Spleen (tissue), 11 donors: ENCODE data around the gene MYRF. TPM values are rescaled to one million over a fixed set of nuclear protein-coding genes. Genes with fewer than 3 reads are reported as not detected.

Experiments
- DNase-seq: peaks from one replicate; pipeline ENCODE4 v3.0.0-alpha.2; 2020
- H3K27ac ChIP-seq, 8 donors: fragments of 200-600 bp; sonication (generic) in 7 of 8; 1 replicate in 4 of 8; 2 replicates in 4 of 8; pipeline versions ENCODE4 v1.5.0 to v1.8.0; 2016 to 2021; ENCODE audit warnings: inconsistent platforms in 4 of 8, mild to moderate bottlenecking in 4 of 8, moderate library complexity in 1 of 8
- H3K27me3 ChIP-seq, 7 donors: fragments of 200-600 bp; sonication (generic) in 6 of 7; replicated peaks in 1 of 7; 1 replicate in 4 of 7; 2 replicates in 3 of 7; pipeline versions ENCODE4 v1.5.0 to v1.8.0; 2016 to 2021; ENCODE audit warnings: inconsistent platforms in 3 of 7, mild to moderate bottlenecking in 1 of 7
- H3K36me3 ChIP-seq, 6 donors: fragments of 200-600 bp; sonication (generic) in 5 of 6; 1 replicate in 4 of 6; 2 replicates in 2 of 6; pipeline versions ENCODE4 v1.5.0 to v1.8.0; 2016 to 2021; ENCODE audit warnings: inconsistent platforms in 2 of 6
- H3K4me1 ChIP-seq, 6 donors: fragments of 200-600 bp; sonication (generic) in 5 of 6; 1 replicate in 3 of 6; 2 replicates in 3 of 6; pipeline versions ENCODE4 v1.5.0 to v1.8.0; 2016 to 2021; ENCODE audit warnings: inconsistent platforms in 3 of 6
- H3K4me3 ChIP-seq, 8 donors: fragments of 200-600 bp; sonication (generic) in 7 of 8; 1 replicate in 4 of 8; 2 replicates in 4 of 8; pipeline versions ENCODE4 v1.5.0 to v1.8.0; 2016 to 2021; ENCODE audit warnings: inconsistent platforms in 4 of 8, mild to moderate bottlenecking in 4 of 8, moderate library complexity in 2 of 8
- H3K9me3 ChIP-seq, 8 donors: fragments of 200-600 bp; sonication (generic) in 7 of 8; 1 replicate in 4 of 8; 2 replicates in 4 of 8; pipeline versions ENCODE4 v1.5.0 to v1.8.0; 2016 to 2021; ENCODE audit warnings: inconsistent platforms in 4 of 8
- CTCF ChIP-seq, 11 experiments: fragments of 200-600 bp in 7 of 11; fragments of 450-650 bp in 4 of 11; sonication (generic) in 4 of 11; IDR thresholded peaks in 8 of 11; conservative IDR thresholded peaks in 3 of 11; 1 replicate in 7 of 11; 2 replicates in 4 of 11; pipeline versions ENCODE4 v1.4.0 to v1.8.0; 2016 to 2021; ENCODE audit warnings: antibody characterized with exemption in 11 of 11, inconsistent platforms in 4 of 11, mild to moderate bottlenecking in 1 of 11
- POLR2A ChIP-seq, 3 donors: fragments of 450-650 bp; IDR thresholded peaks; one replicate each; pipeline ENCODE4 v1.5.1; 2017; ENCODE audit warnings: antibody characterized with exemption in 3 of 3, mild to moderate bottlenecking in 1 of 3
- POLR2AphosphoS5 ChIP-seq, 3 donors: sonication (generic); formaldehyde crosslinking; IDR thresholded peaks; one replicate each; pipeline ENCODE4 v1.5.1; 2017; ENCODE audit warnings: antibody characterized with exemption in 3 of 3
- WGBS, 5 donors: extraction: QIAGEN DNeasy Blood & Tissue Kit in 3 of 5; methylation state at CpG; one replicate each; pipeline versions ENCODE4 v1.1.5 to v1.1.7; 2013 to 2018; 5-methylcytosine and 5-hydroxymethylcytosine counted together
- intact Hi-C: fragments of 100-400 bp; cut with DNase I; formaldehyde crosslinking; loops from one replicate; pipeline ENCODE4 v1.15.0; 2023; ENCODE audit warnings: low total_unique reads
- polyA plus RNA-seq, 3 donors: library from polyadenylated mRNA; stranded (reverse); fragments of 200-250 nt; gene quantifications; one replicate each; pipeline ENCODE4 v1.2.1, GENCODE V29; 2013
- total RNA-seq, 7 donors: library from RNA; depleted of rRNA in 3 of 7; stranded (reverse); fragments of >200 nt in 3 of 7; fragmentation: NEBNext Ultra II Directional in 4 of 7; extraction: Animal tissue kit (Norgen Biotek cat#: 25700) in 4 of 7; gene quantifications; one replicate each; pipeline versions ENCODE4 v1.1.0 to v1.2.1, GENCODE V29; 2016 to 2021
- donor health status: healthy with polysubstance abuse.
- donor health status: DM: no; HTN: no; CAD: no; lungs with moderate emphysema.
- donor health status: DM: no; HTN: no; CAD: no.
- donor health status: Bipolar disorder and iron deficiency.
- donor health status: healthy.
- donor health status: DM: no; HTN: no; CAD: no.
- donor health status: DM: yes; HTN: yes; CAD: no.

Gene MYRF
- total and polyA plus RNA-seq, 10 donors = 0.15 to 1.5 (median 0.55) TPM

GRCh38 chr11:61734767-61735166, 17.7 kb upstream of the MYRF start:
- 86 to 94% (median 89%) methylated on average over 13 to 14 of the region's 14 CpGs for WGBS, 5 donors
- intact Hi-C loops = loop anchor here (5.0 kb wide), 1 partner anchor 52 kb away; the partner anchor contains the start of gene DAGLA

GRCh38 chr11:61735391-61735790, 17.0 kb upstream of the MYRF start:
- intact Hi-C loops = no loop called here

More at GRCh38 chr11:61734767-61735166, 17.7 kb upstream of the MYRF start:
- Histone ChIP-seq H3K4me3 (no peak overlapping the region), H3K9me3 (no peaks in the 10 kb centered on the region), H3K27ac (no peak overlapping the region), H3K36me3 (peaks cover 0 to 48% (median 0%) of the 10 kb centered on the region in 6 donors), H3K4me1 (peaks cover 0 to 11% (median 7%) of the 10 kb centered on the region in 6 donors), H3K27me3 (no peaks in the 10 kb centered on the region)
- TF ChIP-seq POLR2A (IDR thresholded peaks at IDR 0.05) = no peak
- TF ChIP-seq POLR2AphosphoS5 (IDR thresholded peaks at IDR 0.05) = no peak
- TF ChIP-seq CTCF (IDR thresholded peaks at IDR 0.05 in 8 of 11, conservative IDR thresholded peaks at IDR 0.05 in 3 of 11) = no peak
- DNase-seq = no peak

GRCh38 chr11:61736310-61736709, 16.1 kb upstream of the MYRF start:
- DNase-seq = no peak
- Histone ChIP-seq H3K27ac (no peak overlapping the region), H3K4me1 (peaks cover 0 to 11% (median 7%) of the 10 kb centered on the region in 6 donors), H3K9me3 (no peaks in the 10 kb centered on the region), H3K4me3 (no peak overlapping the region), H3K27me3 (no peaks in the 10 kb centered on the region), H3K36me3 (peaks cover 0 to 60% (median 0%) of the 10 kb centered on the region in 6 donors)
- no peak for TF ChIP-seq POLR2AphosphoS5 (IDR thresholded peaks at IDR 0.05)
- no peak for TF ChIP-seq CTCF (IDR thresholded peaks at IDR 0.05 in 8 of 11, conservative IDR thresholded peaks at IDR 0.05 in 3 of 11)
- WGBS, 5 donors = 81 to 90% (median 83%) methylated on average over 5 of the region's 5 CpGs
- intact Hi-C loops = no loop called here

More at GRCh38 chr11:61735391-61735790, 17.0 kb upstream of the MYRF start:
- H3K9me3 ChIP-seq = no peaks in the 10 kb centered on the region
- TF ChIP-seq POLR2A (IDR thresholded peaks at IDR 0.05) (no peak), CTCF (IDR thresholded peaks at IDR 0.05 in 8 of 11, conservative IDR thresholded peaks at IDR 0.05 in 3 of 11) (no peak), POLR2AphosphoS5 (IDR thresholded peaks at IDR 0.05) (no peak)
- H3K4me3 ChIP-seq = no peak overlapping the region
- DNase-seq = no peak
- 86 to 93% (median 93%) methylated on average over 11 to 17 of the region's 17 CpGs for WGBS, 5 donors
- no peak overlapping the region for H3K27ac ChIP-seq
- H3K36me3 ChIP-seq = peaks cover 0 to 52% (median 0%) of the 10 kb centered on the region in 6 donors
- no peaks in the 10 kb centered on the region for H3K27me3 ChIP-seq
- peaks cover 0 to 11% (median 7%) of the 10 kb centered on the region in 6 donors for H3K4me1 ChIP-seq

GRCh38 chr11:61737131-61737530, 15.3 kb upstream of the MYRF start:
- DNase-seq = no peak
- Histone ChIP-seq H3K27ac (no peak overlapping the region), H3K4me3 (no peak overlapping the region), H3K9me3 (no peaks in the 10 kb centered on the region), H3K4me1 (peaks cover 0 to 16% (median 10%) of the 10 kb centered on the region in 6 donors), H3K36me3 (peaks cover 0 to 60% (median 0%) of the 10 kb centered on the region in 6 donors), H3K27me3 (no peaks in the 10 kb centered on the region)
- 68 to 93% (median 83%) methylated on average over 12 of the region's 12 CpGs for WGBS, 5 donors
- intact Hi-C loops = no loop called here
- TF ChIP-seq POLR2A (IDR thresholded peaks at IDR 0.05) (no peak), POLR2AphosphoS5 (IDR thresholded peaks at IDR 0.05) (no peak)
